Heart left ventricle (tissue), 16 donors: ENCODE data around the gene GABPB2. TPM values are rescaled to one million over a fixed set of nuclear protein-coding genes. Genes with fewer than 3 reads are reported as not detected.

ENCODE experiments used
- ATAC-seq, 4 donors: fragments of 200-7000 bp; cut with Tn5 transposase; one replicate each; pipeline ENCODE4 v1.9.1; 2020 to 2022; ENCODE audit warnings: moderate library complexity in 4 of 4, mild to moderate bottlenecking in 3 of 4, moderate number of reproducible peaks in 1 of 4
- DNase-seq, 5 donors: peaks; one replicate each; pipeline ENCODE4 v3.0.0-alpha.2; 2020
- H3K27ac ChIP-seq, 12 donors: fragments of 200-600 bp; sonication (generic) in 4 of 12; one replicate each; pipeline versions ENCODE4 v1.5.0 to v1.8.0; 2016 to 2022; ENCODE audit warnings: mild to moderate bottlenecking in 2 of 12
- H3K27me3 ChIP-seq, 9 donors: fragments of 200-600 bp; sonication (generic) in 2 of 9; one replicate each; pipeline versions ENCODE4 v1.5.1 to v1.8.0; 2016 to 2022; ENCODE audit warnings: mild to moderate bottlenecking in 3 of 9
- H3K36me3 ChIP-seq, 9 donors: fragments of 200-600 bp; sonication (generic) in 2 of 9; one replicate each; pipeline versions ENCODE4 v1.5.0 to v1.8.0; 2018 to 2022; ENCODE audit warnings: mild to moderate bottlenecking in 2 of 9
- H3K4me1 ChIP-seq, 12 donors: fragments of 200-600 bp; sonication (generic) in 4 of 12; one replicate each; pipeline versions ENCODE4 v1.5.0 to v1.8.0; 2016 to 2022; ENCODE audit warnings: mild to moderate bottlenecking in 3 of 12
- H3K4me3 ChIP-seq, 12 donors: fragments of 200-600 bp; sonication (generic) in 4 of 12; one replicate each; pipeline versions ENCODE4 v1.5.0 to v1.8.0; 2017 to 2022; ENCODE audit warnings: mild to moderate bottlenecking in 9 of 12, moderate library complexity in 4 of 12
- H3K9me3 ChIP-seq, 12 donors: fragments of 200-600 bp; sonication (generic) in 4 of 12; one replicate each; pipeline versions ENCODE4 v1.5.0 to v1.8.0; 2016 to 2022; ENCODE audit warnings: mild to moderate bottlenecking in 1 of 12
- CTCF ChIP-seq, 12 donors: fragments of 200-600 bp; sonication (generic) in 4 of 12; IDR thresholded peaks; one replicate each; pipeline versions ENCODE4 v1.5.0 to v1.8.0; 2018 to 2022; ENCODE audit warnings: antibody characterized with exemption in 12 of 12, mild to moderate bottlenecking in 5 of 12
- POLR2A ChIP-seq, 2 donors: fragments of 450-650 bp; IDR thresholded peaks; one replicate each; pipeline ENCODE4 v1.6.1; 2017; ENCODE audit warnings: antibody characterized with exemption in 2 of 2, mild to moderate bottlenecking in 2 of 2, moderate library complexity in 2 of 2
- WGBS, 4 donors: extraction: QIAGEN DNeasy Blood & Tissue Kit in 2 of 4; methylation state at CpG; one replicate each; pipeline versions ENCODE4 v1.1.5 to v1.1.7; 2013 to 2018; 5-methylcytosine and 5-hydroxymethylcytosine counted together
- intact Hi-C, 10 donors: fragments of 100-400 bp; cut with DNase I; formaldehyde crosslinking; loops; one replicate each; pipeline versions ENCODE4 v1.11.1 to v1.14.2; 2022
- long read RNA-seq, 3 donors: library from polyadenylated mRNA; unstranded; transcript quantifications; one replicate each; pipeline ENCODE4 v2.0.0, GENCODE V29; 2020 to 2021
- polyA plus RNA-seq, 2 donors: library from polyadenylated mRNA; stranded (reverse); fragments of 200-250 nt; gene quantifications; one replicate each; pipeline ENCODE4 v1.2.3, GENCODE V29; 2013
- total RNA-seq, 9 donors: library from RNA; depleted of rRNA in 2 of 9; stranded (reverse); fragments of >200 nt in 2 of 9; fragmentation: NEBNext Ultra II Directional in 3 of 9; extraction: Animal tissue kit (Norgen Biotek cat#: 25700) in 3 of 9; gene quantifications; one replicate each; pipeline versions ENCODE4 v1.1.0 to v1.2.4, GENCODE V29; 2016 to 2023
- donor health status: ischemic (EF 13 %, LVEDD 7.1; RV severe dilation, severe dysfunction).
- donor health status: healthy with polysubstance abuse.
- donor health status: DM: no; HTN: yes; CAD: no.
- donor health status: DM: no; HTN: no; CAD: no.
- donor health status: ischemic (EF 25% LVEDD 6.9; RV normal size, moderate dysfunction).
- donor health status: ischemic (EF 25% LVEDD 5.7; RV mildly dilated, moderate dysfunction).
- donor health status: healthy.
- donor health status: DM: yes; HTN: yes; CAD: no.
- donor health status: ischemic (EF 35%, LVEDD 5.7; RV mildly dilated, moderate dysfunction).
- donor health status: nonischemic (EF 11% LVEDD 7.7; RV severe dilation, severe dysfunction).
- donor health status: DM: yes; HTN: yes; CAD: no.
- donor health status: PGD.
- donor health status: ischemic (EF 29% LVEDD 5.4; RV normal size, mild dysfunction).
- donor health status: nonischemic (EF 23%, LVEDD 6.1; RV moderate dilation, normal function).

Gene GABPB2
- total RNA-seq (10 to 100 TPM in 8 of 9 donors, 1 to 10 TPM in 1; 5.9 to 15.2 (median 11.7) TPM), polyA plus RNA-seq (1 to 10 TPM; 4.6 to 8.9 TPM)
- long read RNA-seq, donor 1, full-length matches to known transcripts = 1 of 1 reads
- long read RNA-seq, donor 1, partial matches to known transcripts = 0 of 1 reads
- long read RNA-seq, donor 1, other reads (novel, unspliced or antisense) = 0 of 1 reads
- long read RNA-seq, donor 2, full-length matches to known transcripts = 1 of 9 reads
- long read RNA-seq, donor 2, partial matches to known transcripts = 0 of 9 reads
- long read RNA-seq, donor 2, other reads (novel, unspliced or antisense) = 8 of 9 reads
- long read RNA-seq, donor 3, partial matches to known transcripts = 0 of 5 reads
- long read RNA-seq, donor 3, other reads (novel, unspliced or antisense) = 5 of 5 reads

GRCh38 chr1:151070474-151071276, at the start of gene GABPB2:
Gene GABPB2 (plus strand): TSS chr1:151070761. CDS start chr1:151088190, 17,429 bp downstream.
- Histone ChIP-seq H3K27ac (peak within 1 kb of the TSS; percentile 92 to 100 (median 99)), H3K27me3 (no peaks in the 10 kb centered on the region), H3K9me3 (no peaks in the 10 kb centered on the region), H3K4me1 (peaks cover 0 to 23% (median 10%) of the 10 kb centered on the region in 12 donors), H3K4me3 (peak within 1 kb of the TSS; percentile 44 to 98 (median 81)), H3K36me3 (peaks cover 0 to 23% (median 7%) of the 10 kb centered on the region in 9 donors)
- 0% methylated on average over 45 to 50 of the region's 50 CpGs for WGBS, 4 donors
- DNase-seq (peak; percentile 94 to 97 (median 95)), ATAC-seq (peak; percentile 92 to 96 (median 94))
- intact Hi-C loops = loop anchor here in 3 of 10 donors (2.0 to 5.0 kb wide), 3 partner anchors 48 to 63 kb away; partner anchors contain the start of genes MINDY1 (in 1 of the 3) and PRUNE1 (in 1 of the 3)
- TF ChIP-seq CTCF (IDR thresholded peaks at IDR 0.05) = peak; percentile 88 to 99 (median 92)
- TF ChIP-seq POLR2A (IDR thresholded peaks at IDR 0.05) = peak in 1 of 2 donors; percentile 35

GRCh38 chr1:151024540-151025146, 45.9 kb upstream of the GABPB2 start:
- H3K36me3 ChIP-seq = peaks cover 0 to 78% (median 52%) of the 10 kb centered on the region in 9 donors
- peak; percentile 85 to 90 (median 87) for DNase-seq
- no peak overlapping the region for H3K4me3 ChIP-seq
- peak overlapping the region; percentile 37 to 87 (median 79) for H3K27ac ChIP-seq
- ATAC-seq = peak; percentile 88 to 95 (median 90)
- H3K4me1 ChIP-seq = peaks cover 0 to 30% (median 8%) of the 10 kb centered on the region in 12 donors
- peak; percentile 63 to 84 (median 77) for TF ChIP-seq CTCF (IDR thresholded peaks at IDR 0.05)
- TF ChIP-seq POLR2A (IDR thresholded peaks at IDR 0.05) = no peak
- WGBS, 4 donors = 17 to 27% (median 21%) methylated on average over 6 of the region's 6 CpGs
- no peaks in the 10 kb centered on the region for H3K9me3 ChIP-seq
- intact Hi-C loops = loop anchor here in 8 of 10 donors (1.0 to 10.0 kb wide), 6 partner anchors 24 to 133 kb away; partner anchors contain the start of genes TNFAIP8L2 (in 7 of the 8), CDC42SE1 (in 3 of the 8), GABPB2 (in 1 of the 8) and SEMA6C (in 1 of the 8)
- no peaks in the 10 kb centered on the region for H3K27me3 ChIP-seq

GRCh38 chr1:151026460-151026859, 44.1 kb upstream of the GABPB2 start:
- no peak for DNase-seq
- Histone ChIP-seq H3K36me3 (peaks cover 0 to 78% (median 55%) of the 10 kb centered on the region in 9 donors), H3K4me1 (peaks cover 0 to 30% (median 8%) of the 10 kb centered on the region in 12 donors), H3K9me3 (no peaks in the 10 kb centered on the region), H3K27me3 (no peaks in the 10 kb centered on the region), H3K27ac (no peak overlapping the region), H3K4me3 (no peak overlapping the region)
- ATAC-seq = no peak
- TF ChIP-seq CTCF (IDR thresholded peaks at IDR 0.05) (no peak), POLR2A (IDR thresholded peaks at IDR 0.05) (no peak)
- intact Hi-C loops = loop anchor here in 5 of 10 donors (5.0 to 10.0 kb wide), 3 partner anchors 118 to 131 kb away; partner anchors contain the start of genes TNFAIP8L2 (in 4 of the 5) and SEMA6C (in 1 of the 5)
